Left lung (tissue), 10 donors: ENCODE measurements around the gene ANO1. TPM values are rescaled to one million over a fixed set of nuclear protein-coding genes. Genes with fewer than 3 reads are reported as not detected.

Experiments
- ATAC-seq: fragments of 200-7000 bp; cut with Tn5 transposase; one replicate; pipeline ENCODE4 v1.9.1; 2020; ENCODE audit warnings: moderate library complexity
- DNase-seq, 4 donors: peaks; one replicate each; pipeline ENCODE4 v3.0.0-alpha.2; 2013 to 2020
- H3K27ac ChIP-seq, 2 donors: fragments of 200-600 bp; sonication (generic) in 1 of 2; one replicate each; pipeline versions ENCODE4 v1.5.0 to v1.8.0; 2020 to 2021
- H3K27me3 ChIP-seq, 2 donors: fragments of 200-600 bp; sonication (generic) in 1 of 2; one replicate each; pipeline versions ENCODE4 v1.5.0 to v1.8.0; 2020 to 2021
- H3K36me3 ChIP-seq, 2 donors: fragments of 200-600 bp; sonication (generic) in 1 of 2; one replicate each; pipeline versions ENCODE4 v1.5.0 to v1.8.0; 2020 to 2021
- H3K4me1 ChIP-seq, 2 donors: fragments of 200-600 bp; one replicate each; pipeline ENCODE4 v1.8.0; 2021
- H3K4me3 ChIP-seq, 2 donors: fragments of 200-600 bp; sonication (generic) in 1 of 2; one replicate each; pipeline versions ENCODE4 v1.5.0 to v1.8.0; 2020 to 2021; ENCODE audit warnings: mild to moderate bottlenecking in 1 of 2
- H3K9me3 ChIP-seq, 2 donors: fragments of 200-600 bp; sonication (generic) in 1 of 2; one replicate each; pipeline versions ENCODE4 v1.5.0 to v1.8.0; 2020 to 2021
- CTCF ChIP-seq, 2 donors: fragments of 200-600 bp; sonication (generic) in 1 of 2; IDR thresholded peaks; one replicate each; pipeline versions ENCODE4 v1.5.0 to v1.8.0; 2021; ENCODE audit warnings: antibody characterized with exemption in 2 of 2
- intact Hi-C, 2 donors: fragments of 100-400 bp; cut with DNase I; formaldehyde crosslinking; loops; one replicate each; pipeline versions ENCODE4 v1.11.2 to v1.14.2; 2022
- polyA plus RNA-seq, 6 donors: library from polyadenylated mRNA; unstranded; fragments of 120-200 nt; gene quantifications; one replicate each; pipeline ENCODE4 v1.2.1, GENCODE V29; 2013; ENCODE audit not compliant: insufficient read length in 6 of 6
- total RNA-seq, 2 donors: library from RNA; stranded (reverse); fragmentation: NEBNext Ultra II Directional; extraction: Animal tissue kit (Norgen Biotek cat#: 25700); gene quantifications; one replicate each; pipeline ENCODE4 v1.2.1, GENCODE V29; 2021
- donor health status: DM: no; HTN: yes; CAD: no.
- donor health status: DM: no; HTN: no; CAD: no.

The ANO1 gene
- total and polyA plus RNA-seq, 8 donors = 4.9 to 13.2 (median 7.0) TPM

DNA sequence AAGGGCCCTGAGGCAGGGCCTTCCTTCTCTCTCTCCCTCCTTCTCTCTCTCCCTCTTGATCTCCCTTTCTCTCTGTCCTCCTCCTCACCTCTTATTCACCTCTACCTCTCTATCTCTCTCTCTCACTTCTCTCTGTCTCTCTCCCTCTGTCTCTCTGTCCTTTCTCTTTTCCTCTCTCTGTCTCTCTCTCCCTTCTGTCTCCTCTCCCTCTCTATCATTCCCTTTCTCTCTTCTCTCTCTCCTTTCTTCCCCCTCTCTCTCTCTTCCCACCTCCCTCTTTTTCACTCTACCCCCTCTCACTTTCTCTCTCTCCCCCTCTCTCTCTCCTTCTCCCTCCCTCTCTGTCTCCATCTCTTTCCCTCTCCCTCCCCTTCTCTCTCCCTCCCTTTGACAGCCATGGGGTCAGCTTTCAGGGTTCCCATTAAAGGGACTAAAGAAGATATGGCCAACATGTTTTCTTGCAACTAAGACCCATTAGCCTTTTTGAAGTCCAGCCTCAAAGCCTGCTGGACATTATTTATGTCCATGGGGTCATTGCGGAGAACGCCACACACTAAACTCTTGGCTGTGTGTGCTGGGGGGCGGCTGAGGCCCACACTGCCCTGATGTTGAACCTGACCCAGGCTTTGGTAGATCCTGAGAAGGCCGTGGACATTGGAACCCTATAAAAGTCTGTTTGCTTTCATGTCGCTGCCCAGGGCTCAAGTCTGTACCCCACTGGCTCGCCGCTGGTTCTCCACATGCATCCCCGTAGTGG lies 15.0 kb downstream of the ANO1 start:
- no peak overlapping the region for H3K4me3 ChIP-seq
- H3K4me1 ChIP-seq = no peaks in the 10 kb centered on the region
- intact Hi-C loops = no loop called here
- H3K9me3 ChIP-seq = no peaks in the 10 kb centered on the region
- no peak for ATAC-seq
- DNase-seq = no peak
- no peak overlapping the region for H3K27ac ChIP-seq
- TF ChIP-seq CTCF (IDR thresholded peaks at IDR 0.05) = no peak
- no peaks in the 10 kb centered on the region for H3K36me3 ChIP-seq
- peaks cover 0 to 4% of the 10 kb centered on the region in 2 donors for H3K27me3 ChIP-seq

DNA sequence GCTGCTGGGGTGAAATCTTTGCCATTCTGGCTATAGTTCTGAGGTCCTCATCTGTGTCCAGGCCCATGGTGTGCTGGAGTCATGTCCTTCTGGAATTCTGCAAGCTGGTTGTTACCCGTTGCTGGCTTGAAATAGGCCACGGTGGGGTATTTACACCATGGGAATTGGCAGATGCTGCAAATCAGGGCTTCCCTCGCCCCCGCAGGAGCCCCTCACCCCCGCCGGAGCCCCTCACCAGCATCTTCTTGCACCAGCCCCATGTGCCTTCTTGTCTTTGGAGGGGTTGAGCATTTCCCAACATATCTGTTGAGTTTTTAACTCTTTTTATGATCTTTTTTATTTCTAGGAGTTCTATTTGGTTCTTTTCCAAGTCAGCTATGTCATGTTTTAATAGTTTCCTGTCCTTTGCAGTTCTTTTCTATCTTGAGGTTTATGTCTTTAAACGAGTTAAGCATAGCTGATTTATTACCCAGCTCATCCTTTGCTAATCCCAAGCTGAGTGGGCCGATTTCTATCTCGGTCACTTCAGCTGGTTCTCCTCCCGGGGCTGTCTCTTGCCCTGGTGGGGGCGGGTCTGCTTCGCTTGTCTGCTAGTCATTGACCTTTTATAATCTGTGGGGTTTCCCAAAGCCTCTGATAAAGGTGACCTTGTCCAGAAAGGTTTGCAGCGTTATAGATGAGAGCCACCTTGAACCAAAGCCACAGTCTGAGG lies 17.6 kb downstream of the ANO1 start:
- no peak overlapping the region for H3K27ac ChIP-seq
- DNase-seq = peak in 1 of 4 donors; percentile 15
- no peak for TF ChIP-seq CTCF (IDR thresholded peaks at IDR 0.05)
- H3K27me3 ChIP-seq = peaks cover 0 to 3% of the 10 kb centered on the region in 2 donors
- H3K36me3 ChIP-seq = no peaks in the 10 kb centered on the region
- ATAC-seq = no peak
- intact Hi-C loops = no loop called here
- no peak overlapping the region for H3K4me3 ChIP-seq
- H3K9me3 ChIP-seq = no peaks in the 10 kb centered on the region
- no peaks in the 10 kb centered on the region for H3K4me1 ChIP-seq

GRCh38 chr11:70097783-70098563 lies 19.9 kb downstream of the ANO1 start:
- DNase-seq = peak in 1 of 4 donors; percentile 57
- Histone ChIP-seq H3K27me3 (peaks cover 0 to 5% of the 10 kb centered on the region in 2 donors), H3K4me3 (no peak overlapping the region), H3K9me3 (no peaks in the 10 kb centered on the region), H3K36me3 (no peaks in the 10 kb centered on the region), H3K27ac (no peak overlapping the region), H3K4me1 (no peaks in the 10 kb centered on the region)
- TF ChIP-seq CTCF (IDR thresholded peaks at IDR 0.05) = no peak
- no peak for ATAC-seq
- intact Hi-C loops = no loop called here

- Histone ChIP-seq H3K36me3 (no peaks in the 10 kb centered on the region), H3K27ac (no peak overlapping the region), H3K4me1 (no peaks in the 10 kb centered on the region), H3K9me3 (no peaks in the 10 kb centered on the region), H3K27me3 (peaks cover 0 to 5% of the 10 kb centered on the region in 2 donors), H3K4me3 (no peak overlapping the region)
- intact Hi-C loops = no loop called here
- TF ChIP-seq CTCF (IDR thresholded peaks at IDR 0.05) = no peak
- ATAC-seq (no peak), DNase-seq (peak in 1 of 4 donors; percentile 70)
Measured at GRCh38 chr11:70098936-70099335, 20.8 kb downstream of the ANO1 start.
